IMR-90 (cell line): ENCODE data around the gene CIAO2A. TPM values are rescaled to one million over a fixed set of nuclear protein-coding genes. Genes with fewer than 3 reads are reported as not detected.

Experiments
- ATAC-seq: fragments of 200-7000 bp; cut with Tn5 transposase; 2 replicates; pipeline ENCODE4 v1.9.1; 2020; ENCODE audit warnings: low read depth, mild to moderate bottlenecking, moderate library complexity
- BruUV-seq: library from RNA; stranded (reverse); fragments of 400-500 nt; replicated peaks from 2 replicates; lab custom pipeline; 2021; lab: Mats Ljungman, UMichigan
- CTCF ChIA-PET: fragments of 300-600 bp; formaldehyde crosslinking; extraction: SDS; loops from one replicate; lab custom pipeline; 2021; ENCODE audit warnings: antibody characterized with exemption; lab: Yijun Ruan, JAX
- POLR2A ChIA-PET: fragments of 300-600 bp; sonication (Branson Sonifier 250); formaldehyde crosslinking; loops from one replicate; lab custom pipeline; 2022; ENCODE audit warnings: antibody characterized with exemption; ENCODE audit not compliant: unreplicated experiment; lab: Charles Lee
- DNase-seq: peaks from one replicate; pipeline ENCODE4 v3.0.0; 2013
- H2AFZ ChIP-seq: replicated peaks from 2 replicates; pipeline ENCODE3; 2013; ENCODE audit warnings: low read length, mild to moderate bottlenecking; ENCODE audit not compliant: poor library complexity
- H2AK5ac ChIP-seq: 2 replicates; pipeline ENCODE4 v1.6.1; 2013; ENCODE audit warnings: low read depth, low read length, inconsistent platforms
- H2AK9ac ChIP-seq: replicated peaks from 2 replicates; pipeline ENCODE3; 2013; ENCODE audit warnings: mild to moderate bottlenecking, low read depth, low read length, moderate library complexity; ENCODE audit not compliant: poor library complexity
- H2BK120ac ChIP-seq: 2 replicates; pipeline ENCODE4 v1.6.1; 2013; ENCODE audit warnings: low read depth, low read length, inconsistent platforms
- H2BK15ac ChIP-seq: 3 replicates; pipeline ENCODE4 v1.6.1; 2013; ENCODE audit warnings: low read depth, low read length, inconsistent platforms
- H2BK20ac ChIP-seq: 2 replicates; pipeline ENCODE4 v1.6.1; 2013; ENCODE audit warnings: low read depth, mild to moderate bottlenecking, inconsistent platforms, low read length, moderate library complexity
- H2BK5ac ChIP-seq: 2 replicates; pipeline ENCODE4 v1.6.1; 2013; ENCODE audit warnings: mild to moderate bottlenecking, low read depth, low read length, inconsistent platforms; ENCODE audit not compliant: poor library complexity, severe bottlenecking
- H3K14ac ChIP-seq: replicated peaks from 2 replicates; pipeline ENCODE4 v1.6.1; 2013; ENCODE audit warnings: low read depth, low read length, inconsistent platforms
- H3K18ac ChIP-seq: 2 replicates; pipeline ENCODE4 v1.6.1; 2013; ENCODE audit warnings: low read depth, low read length, control low read depth
- H3K23ac ChIP-seq: 2 replicates; pipeline ENCODE4 v1.6.1; 2013; ENCODE audit warnings: low read depth, low read length, inconsistent platforms
- H3K27ac ChIP-seq: 2 replicates; pipeline ENCODE4 v1.5.1; 2013; ENCODE audit warnings: mild to moderate bottlenecking, control low read depth, low read length; ENCODE audit not compliant: insufficient read depth
- H3K27me3 ChIP-seq: 2 replicates; pipeline ENCODE4 v1.6.1; 2013; ENCODE audit warnings: low read length; ENCODE audit not compliant: control insufficient read depth, insufficient read depth
- H3K36me3 ChIP-seq: 2 replicates; pipeline ENCODE4 v1.6.1; 2013; ENCODE audit warnings: low read length, mixed read lengths; ENCODE audit not compliant: control insufficient read depth, insufficient read depth
- H3K4ac ChIP-seq: 2 replicates; pipeline ENCODE4 v1.6.1; 2013; ENCODE audit warnings: low read depth, low read length, inconsistent platforms
- H3K4me1 ChIP-seq: 2 replicates; pipeline ENCODE4 v1.6.1; 2013; ENCODE audit warnings: low read length, mixed read lengths; ENCODE audit not compliant: control insufficient read depth, insufficient read depth
- H3K4me2 ChIP-seq: 2 replicates; pipeline ENCODE4 v1.6.1; 2013; ENCODE audit warnings: low read depth, mild to moderate bottlenecking, control low read depth, low read length, moderate library complexity
- H3K4me3 ChIP-seq: 2 replicates; pipeline ENCODE4 v1.5.1; 2013; ENCODE audit warnings: low read depth, mild to moderate bottlenecking, control low read depth, low read length, moderate library complexity; ENCODE audit not compliant: insufficient read depth
- H3K56ac ChIP-seq: 2 replicates; pipeline ENCODE4 v1.6.1; 2013; ENCODE audit warnings: low read length, inconsistent platforms; ENCODE audit not compliant: insufficient read depth; ENCODE audit errors: extremely low read depth
- H3K79me1 ChIP-seq, 2 experiments: 2 replicates each; pipeline ENCODE4 v1.6.1; 2013; ENCODE audit warnings: low read length in 2 of 2, inconsistent platforms in 1 of 2, low read depth in 1 of 2
- H3K9ac ChIP-seq: 2 replicates; pipeline ENCODE4 v1.6.1; 2013; ENCODE audit warnings: low read depth, low read length, control low read depth
- H3K9me1 ChIP-seq: 2 replicates; pipeline ENCODE4 v1.6.1; 2013; ENCODE audit warnings: low read length, inconsistent platforms; ENCODE audit not compliant: insufficient read depth
- H3K9me3 ChIP-seq: 2 replicates; pipeline ENCODE4 v1.6.1; 2013; ENCODE audit warnings: low read length; ENCODE audit not compliant: control insufficient read depth, insufficient read depth
- H4K20me1 ChIP-seq: 2 replicates; pipeline ENCODE4 v1.6.1; 2013; ENCODE audit warnings: low read length, inconsistent platforms; ENCODE audit not compliant: insufficient read depth
- H4K5ac ChIP-seq: 2 replicates; pipeline ENCODE4 v1.6.1; 2013; ENCODE audit warnings: mild to moderate bottlenecking, low read depth, low read length, control low read depth
- H4K8ac ChIP-seq, 2 experiments: 2 replicates each; pipeline ENCODE4 v1.6.1; 2013; ENCODE audit warnings: low read depth in 2 of 2, low read length in 2 of 2, control low read depth in 1 of 2, inconsistent platforms in 1 of 2
- H4K91ac ChIP-seq: 2 replicates; pipeline ENCODE4 v1.6.1; 2013; ENCODE audit warnings: low read depth, low read length, inconsistent platforms; ENCODE audit not compliant: insufficient read depth
- CHD1 ChIP-seq: IDR thresholded peaks from 2 replicates; pipeline ENCODE4 v1.6.1; 2012; ENCODE audit warnings: low read depth, low read length, improper control_type of control experiment
- MAZ ChIP-seq: IDR thresholded peaks from 2 replicates; pipeline ENCODE4 v1.6.1; 2012; ENCODE audit warnings: low read depth, mild to moderate bottlenecking, low read length, improper control_type of control experiment, moderate library complexity, borderline replicate concordance
- NFE2L2 ChIP-seq: fragments of 150-350 bp; IDR thresholded peaks from 2 replicates; pipeline ENCODE4 v1.6.1; 2016; ENCODE audit warnings: low read depth, mild to moderate bottlenecking, low read length
- POLR2A ChIP-seq: IDR thresholded peaks from 2 replicates; pipeline ENCODE4 v1.6.1; 2012; ENCODE audit warnings: mild to moderate bottlenecking, low read depth, low read length
- RFX5 ChIP-seq: IDR thresholded peaks from 2 replicates; pipeline ENCODE4 v1.8.0; 2012; ENCODE audit warnings: low read depth, mild to moderate bottlenecking, low read length, moderate library complexity
- SMC3 ChIP-seq: fragments of 150-350 bp; IDR thresholded peaks from 2 replicates; pipeline ENCODE4 v1.6.1; 2016; ENCODE audit warnings: low read depth, mild to moderate bottlenecking, antibody characterized with exemption, low read length, moderate library complexity
- WGBS, 2 experiments: methylation state at CpG; one replicate each; pipeline versions ENCODE4 v1.1.5 to v1.1.7; 2013; ENCODE audit warnings: missing lambda C conversion rate in 2 of 2; ENCODE audit not compliant: insufficient read length in 1 of 2; ENCODE audit errors: extremely low coverage in 2 of 2; 5-methylcytosine and 5-hydroxymethylcytosine counted together
- dilution Hi-C: fragments of 300-500 bp; cut with HindIII; formaldehyde crosslinking; loops from one replicate; pipeline ENCODE4 v1.14.3; 2018; ENCODE audit warnings: low sequenced_read_pairs; ENCODE audit not compliant: unreplicated experiment
- in situ Hi-C: fragments of 300-500 bp; cut with MboI; formaldehyde crosslinking; loops from 3 replicates; pipeline ENCODE4 v1.14.3; 2019; ENCODE audit warnings: low sequenced_read_pairs, inconsistent platforms, mixed read lengths
- intact Hi-C: fragments of 100-400 bp; cut with micrococcal nuclease; formaldehyde crosslinking; loops from 2 replicates; pipeline ENCODE4 v1.10.0; 2022
- polyA plus RNA-seq, 3 experiments: library from polyadenylated mRNA; depleted of rRNA; stranded (reverse); fragments of >200 nt; gene quantifications; 2 replicates each; pipeline ENCODE4 v1.2.3, GENCODE V29; 2012; ENCODE audit warnings: low replicate concordance in 1 of 3
- total RNA-seq: library from RNA; depleted of rRNA; stranded (reverse); fragments of >200 nt; gene quantifications from 2 replicates; pipeline ENCODE4 v1.2.3, GENCODE V29; 2012

The CIAO2A gene
- total and polyA plus RNA-seq, 2 of the 4 experiments (the other 2 are of a cell fraction) = 36.7 to 38.3 TPM

- TF ChIP-seq RFX5 (no peak), NFE2L2 (no peak), POLR2A (no peak), CHD1 (no peak), SMC3 (no peak)
These were observed 22.4 kb downstream of the CIAO2A start (continued) for GRCh38 chr15:64070965-64071851.

- BruUV-seq = no TSS peak
- Histone ChIP-seq H2BK15ac (no peak overlapping the region), H3K27ac (no peak overlapping the region), H3K79me1 (peaks cover 0 to 7% of the 10 kb centered on the region in 2 experiments; a peak in 3 of 4 replicates), H2BK5ac (no peak overlapping the region), H2AK9ac (no peak overlapping the region), H3K4me1 (peaks cover 15% of the 10 kb centered on the region), H4K20me1 (peaks cover 7% of the 10 kb centered on the region; the same call in 1 of the 2 replicates), H3K4me2 (no peak overlapping the region), H3K9ac (no peak overlapping the region), H2BK20ac (no peak overlapping the region), H3K9me1 (peaks cover 8% of the 10 kb centered on the region), H2AK5ac (no peak overlapping the region), H3K4ac (no peak overlapping the region), H3K4me3 (no peak overlapping the region), H3K23ac (no peak overlapping the region), H3K9me3 (no peaks in the 10 kb centered on the region), H4K5ac (no peak overlapping the region), H4K8ac (no peak overlapping the region), H2BK120ac (no peak overlapping the region), H3K27me3 (no peaks in the 10 kb centered on the region), H3K14ac (no peak overlapping the region), H4K91ac (no peak overlapping the region), H3K18ac (no peak overlapping the region), H3K36me3 (peaks cover 3% of the 10 kb centered on the region; the same call in 1 of the 2 replicates), H3K56ac (no peak overlapping the region), H2AFZ (no peak overlapping the region)
- no peak for TF ChIP-seq MAZ
- TF ChIP-seq CHD1 = no peak
- TF ChIP-seq SMC3 = no peak
- no peak for TF ChIP-seq NFE2L2
- ATAC-seq (no peak), DNase-seq (no peak)
- no CpG with 5 or more reads among the region's 3 CpGs for WGBS, 2 experiments
- POLR2A ChIA-PET = no interaction called here
- dilution Hi-C loops (no loop called here), in situ Hi-C loops (loop anchor here (25.0 kb wide), 2 partner anchors 433 to 783 kb away; partner anchors contain the start of gene APH1B), intact Hi-C loops (loop anchor here (10.0 kb wide), 1 partner anchor 775 kb away; no protein-coding TSS in a partner anchor)
- CTCF ChIA-PET = interaction anchor here (0.6 kb wide), 1 partner anchor 290 kb away, joined by 3 read pairs; no protein-coding TSS in a partner anchor
These were observed 23.5 kb downstream of the CIAO2A start for GRCh38 chr15:64070106-64070505.
